ENCODE results near the gene FBXL19. TPM values are rescaled to one million over a fixed set of nuclear protein-coding genes. Genes with fewer than 3 reads are reported as not detected.
A peak's percentile ranks its signal among the peaks of the same experiment; 100 is the strongest.
"Not testable (repeated sequence)": the region's sequence is repeated elsewhere in the genome, so short reads cannot be mapped to it uniquely, and the experiment has no call there.

Gene FBXL19
- total and polyA plus RNA-seq, 10 donors = 4.3 to 24.7 (median 17.4) TPM

DNA sequence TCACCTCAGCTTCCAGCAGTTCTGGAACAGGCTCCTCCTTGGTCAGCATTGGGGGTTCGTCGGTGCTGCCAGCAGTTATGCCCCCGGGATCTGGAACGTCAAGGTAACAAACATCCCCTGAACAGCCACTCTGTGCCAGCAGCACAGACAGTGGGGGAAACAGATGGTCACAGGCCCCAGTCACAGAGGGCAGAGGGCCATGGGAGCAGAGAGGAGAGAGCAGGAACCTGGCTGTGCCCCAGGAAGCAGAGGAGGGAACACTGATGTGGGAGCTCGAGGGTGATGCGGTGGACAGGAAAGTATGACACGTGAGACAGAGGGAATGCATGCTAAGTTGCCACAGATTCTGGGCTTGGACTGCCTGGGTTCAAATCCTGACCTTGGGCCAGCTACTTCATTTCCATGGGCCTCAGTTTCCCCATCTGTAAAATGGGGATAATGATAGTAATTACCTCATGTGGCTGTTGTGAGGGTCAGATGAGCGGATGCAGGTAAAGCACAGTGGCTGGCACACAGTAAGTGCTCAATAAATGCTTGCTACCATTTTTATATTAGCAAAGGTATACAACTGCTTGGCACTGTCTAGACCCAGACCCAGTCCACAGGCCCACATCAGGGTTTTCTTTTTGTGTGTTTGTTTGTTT lies 34.4 kb upstream of the FBXL19 start:
- H3K4me1 ChIP-seq = peaks cover 12 to 53% (median 15%) of the 10 kb centered on the region in 6 donors
- 79 to 86% (median 81%) methylated on average over 8 of the region's 8 CpGs for WGBS, 5 donors
- peaks cover 0 to 86% (median 48%) of the 10 kb centered on the region in 6 donors for H3K36me3 ChIP-seq
- H3K4me3 ChIP-seq = no peak overlapping the region
- no peak overlapping the region for H3K27ac ChIP-seq
- no peaks in the 10 kb centered on the region for H3K9me3 ChIP-seq
- DNase-seq = no peak
- intact Hi-C loops (cut with DNase I; ENCODE audit: low total_unique reads) = no loop called here
- TF ChIP-seq POLR2A (IDR thresholded peaks at IDR 0.05) = no peak
- TF ChIP-seq POLR2AphosphoS5 (IDR thresholded peaks at IDR 0.05) = no peak
- TF ChIP-seq, protein P1, sequence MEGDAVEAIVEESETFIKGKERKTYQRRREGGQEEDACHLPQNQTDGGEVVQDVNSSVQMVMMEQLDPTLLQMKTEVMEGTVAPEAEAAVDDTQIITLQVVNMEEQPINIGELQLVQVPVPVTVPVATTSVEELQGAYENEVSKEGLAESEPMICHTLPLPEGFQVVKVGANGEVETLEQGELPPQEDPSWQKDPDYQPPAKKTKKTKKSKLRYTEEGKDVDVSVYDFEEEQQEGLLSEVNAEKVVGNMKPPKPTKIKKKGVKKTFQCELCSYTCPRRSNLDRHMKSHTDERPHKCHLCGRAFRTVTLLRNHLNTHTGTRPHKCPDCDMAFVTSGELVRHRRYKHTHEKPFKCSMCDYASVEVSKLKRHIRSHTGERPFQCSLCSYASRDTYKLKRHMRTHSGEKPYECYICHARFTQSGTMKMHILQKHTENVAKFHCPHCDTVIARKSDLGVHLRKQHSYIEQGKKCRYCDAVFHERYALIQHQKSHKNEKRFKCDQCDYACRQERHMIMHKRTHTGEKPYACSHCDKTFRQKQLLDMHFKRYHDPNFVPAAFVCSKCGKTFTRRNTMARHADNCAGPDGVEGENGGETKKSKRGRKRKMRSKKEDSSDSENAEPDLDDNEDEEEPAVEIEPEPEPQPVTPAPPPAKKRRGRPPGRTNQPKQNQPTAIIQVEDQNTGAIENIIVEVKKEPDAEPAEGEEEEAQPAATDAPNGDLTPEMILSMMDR (IDR thresholded peaks at IDR 0.05 in 8 of 11, conservative IDR thresholded peaks at IDR 0.05 in 3 of 11) = no peak
- no peaks in the 10 kb centered on the region for H3K27me3 ChIP-seq (replicated peaks in 1 of 7)

DNA sequence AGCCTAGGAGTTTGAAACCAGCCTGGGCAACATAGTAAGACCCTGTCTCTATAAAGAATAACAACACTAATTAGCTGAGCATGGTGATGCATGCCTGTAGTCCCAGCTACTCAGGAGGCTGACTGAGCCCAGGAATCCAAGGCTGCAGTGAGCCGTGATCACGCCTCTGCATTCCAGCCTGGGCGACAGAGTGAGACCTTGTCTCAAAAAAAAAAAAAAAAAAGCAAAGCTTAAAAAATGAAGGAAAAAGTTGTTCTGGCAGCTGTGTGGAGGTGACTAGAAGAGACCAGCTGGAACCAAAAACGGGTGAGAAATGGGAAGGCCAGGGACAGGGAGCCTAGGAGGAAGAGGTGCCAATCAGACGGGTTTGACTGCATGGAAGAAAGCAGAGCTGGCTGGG lies 33.7 kb upstream of the FBXL19 start:
- WGBS, 5 donors = 86 to 95% (median 90%) methylated on average over 5 of the region's 5 CpGs
- H3K27me3 ChIP-seq (replicated peaks in 1 of 7) = no peaks in the 10 kb centered on the region
- peaks cover 0 to 80% (median 45%) of the 10 kb centered on the region in 6 donors for H3K36me3 ChIP-seq
- no peak for DNase-seq
- intact Hi-C loops (cut with DNase I; ENCODE audit: low total_unique reads) = no loop called here
- H3K4me1 ChIP-seq = peaks cover 12 to 53% (median 21%) of the 10 kb centered on the region in 6 donors
- TF ChIP-seq POLR2A (IDR thresholded peaks at IDR 0.05) (no peak), POLR2AphosphoS5 (IDR thresholded peaks at IDR 0.05) (no peak)
- TF ChIP-seq, protein P1 (IDR thresholded peaks at IDR 0.05 in 8 of 11, conservative IDR thresholded peaks at IDR 0.05 in 3 of 11) = no peak
- H3K27ac ChIP-seq = no peak overlapping the region
- H3K9me3 ChIP-seq = no peaks in the 10 kb centered on the region
- H3K4me3 ChIP-seq = no peak overlapping the region

DNA sequence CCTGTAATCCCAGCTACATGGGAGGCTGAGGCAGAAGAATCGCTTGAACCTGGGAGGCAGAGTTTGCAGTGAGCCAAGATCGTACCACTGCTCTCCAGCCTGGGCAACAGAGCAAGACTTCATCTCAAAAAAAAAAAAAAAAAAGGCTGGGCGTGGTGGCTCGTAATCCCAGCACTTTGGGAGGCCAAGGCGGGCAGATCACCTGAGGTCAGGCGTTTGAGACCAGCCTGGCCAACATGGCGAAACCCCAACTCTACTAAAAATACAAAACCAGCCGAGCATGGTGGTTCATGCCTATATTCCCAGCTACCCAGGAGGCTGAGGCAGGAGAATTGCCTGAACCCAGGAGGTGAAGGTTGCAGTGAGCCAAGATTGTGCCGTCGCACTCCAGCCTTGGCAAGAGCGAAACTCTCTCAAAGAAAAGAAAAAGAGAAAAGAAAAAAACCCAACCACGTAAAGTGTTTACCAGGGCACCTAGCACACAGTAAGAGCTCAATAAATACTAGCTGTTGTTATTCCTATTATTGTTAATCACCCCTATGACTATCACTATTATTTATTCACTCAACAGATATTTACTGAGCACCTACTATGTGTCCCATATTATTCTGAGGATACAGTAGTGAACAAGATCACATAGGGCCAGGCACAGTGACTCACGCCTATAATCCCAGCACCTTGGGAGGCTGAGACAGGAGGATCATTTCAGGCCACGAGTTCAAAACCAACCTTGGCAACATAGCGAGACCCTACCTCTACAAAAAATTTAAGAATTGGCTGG lies 32.1 kb upstream of the FBXL19 start:
- H3K27me3 ChIP-seq (replicated peaks in 1 of 7); H3K27ac ChIP-seq; DNase-seq; H3K4me3 ChIP-seq; H3K9me3 ChIP-seq; intact Hi-C loops (cut with DNase I; ENCODE audit: low total_unique reads): not testable (repeated sequence)
- WGBS, 5 donors = 92 to 99% (median 95%) methylated on average over 14 to 15 of the region's 15 CpGs
- Histone ChIP-seq H3K4me1 (peaks cover 12 to 53% (median 31%) of the 10 kb centered on the region in 6 donors), H3K36me3 (peaks cover 0 to 65% (median 35%) of the 10 kb centered on the region in 6 donors)

DNA sequence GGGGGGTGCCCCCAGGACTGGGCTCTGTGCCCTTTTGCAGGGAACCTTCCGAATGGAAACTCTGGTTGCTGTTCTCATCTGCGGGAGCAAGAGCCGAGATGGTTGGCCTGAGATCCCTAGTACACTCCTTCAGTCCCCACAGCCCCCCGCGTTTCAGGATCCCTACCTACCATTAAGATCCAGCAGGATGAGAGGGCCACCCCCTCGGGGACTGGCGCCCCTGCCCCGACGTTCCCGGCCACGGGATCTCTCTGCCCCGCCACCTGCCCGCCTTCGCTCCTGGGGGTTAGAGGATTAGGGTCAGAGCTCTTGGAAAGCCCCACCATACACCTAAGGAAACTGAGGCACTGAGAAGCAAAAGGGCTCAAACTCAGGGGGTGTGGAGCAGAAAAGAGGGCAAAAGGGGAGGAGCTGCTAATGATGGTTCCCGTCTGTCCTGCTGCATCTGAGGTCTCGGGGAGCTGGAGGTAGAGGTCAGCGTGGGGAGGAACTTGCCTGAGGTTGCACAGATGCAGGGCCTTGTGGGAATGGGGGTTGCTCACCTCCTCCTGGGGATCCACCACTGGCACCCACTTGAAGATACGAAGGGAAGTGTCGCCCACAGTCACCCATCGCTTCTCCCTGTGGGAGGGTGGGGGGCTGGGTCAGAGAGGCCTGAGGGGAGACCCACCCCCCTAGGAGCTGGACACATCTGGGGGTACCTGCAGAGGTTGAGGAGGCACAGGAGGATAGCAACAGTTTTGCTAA lies 30.5 kb upstream of the FBXL19 start:
- Histone ChIP-seq H3K27me3 (replicated peaks in 1 of 7) (no peaks in the 10 kb centered on the region), H3K9me3 (no peaks in the 10 kb centered on the region), H3K4me3 (peak overlapping the region; percentile 48 to 85 (median 64)), H3K36me3 (peaks cover 0 to 49% (median 26%) of the 10 kb centered on the region in 6 donors), H3K27ac (peak overlapping the region; percentile 81 to 95 (median 92)), H3K4me1 (peaks cover 18 to 65% (median 46%) of the 10 kb centered on the region in 6 donors)
- 58 to 69% (median 63%) methylated on average over 17 to 20 of the region's 20 CpGs for WGBS, 5 donors
- intact Hi-C loops (cut with DNase I; ENCODE audit: low total_unique reads) = no loop called here
- TF ChIP-seq POLR2A (IDR thresholded peaks at IDR 0.05) = no peak
- TF ChIP-seq, protein P1 (IDR thresholded peaks at IDR 0.05 in 8 of 11, conservative IDR thresholded peaks at IDR 0.05 in 3 of 11) = no peak
- TF ChIP-seq POLR2AphosphoS5 (IDR thresholded peaks at IDR 0.05) = no peak
- DNase-seq = no peak
